ENCODE measurements around the gene IMPG2.
"Not testable (repeated sequence)": the region's sequence is repeated elsewhere in the genome, so short reads cannot be mapped to it uniquely, and the experiment has no call there.

Gene IMPG2

GRCh38 chr3:101325393-101326134, 5.2 kb upstream of the IMPG2 start:
- no peak for DNase-seq (ENCODE audit: low read depth)
- no peak for TF ChIP-seq CTCF (conservative IDR thresholded peaks at IDR 0.05; ENCODE audit: low read depth, low read length)
- no peak overlapping the region for H3K4me3 ChIP-seq (ENCODE audit: low read depth, low read length)

GRCh38 chr3:101319531-101319930, 844 bp downstream of the IMPG2 start:
- TF ChIP-seq CTCF (conservative IDR thresholded peaks at IDR 0.05; ENCODE audit: low read depth, low read length): no peak
- no peak for DNase-seq (ENCODE audit: low read depth)
- H3K4me3 ChIP-seq (ENCODE audit: low read depth, low read length): no peak overlapping the region

- TF ChIP-seq CTCF (conservative IDR thresholded peaks at IDR 0.05; ENCODE audit: low read depth, low read length): no peak
- DNase-seq (ENCODE audit: low read depth): no peak
- no peak overlapping the region for H3K4me3 ChIP-seq (ENCODE audit: low read depth, low read length)
These were observed 7.8 kb downstream of the IMPG2 start for GRCh38 chr3:101312545-101312944.

GRCh38 chr3:101311676-101312075, 8.7 kb downstream of the IMPG2 start:
- no peak overlapping the region for H3K4me3 ChIP-seq (ENCODE audit: low read depth, low read length)

GRCh38 chr3:101310978-101311375, 9.4 kb downstream of the IMPG2 start:
- DNase-seq (ENCODE audit: low read depth): no peak
- H3K4me3 ChIP-seq (ENCODE audit: low read depth, low read length): no peak overlapping the region
- TF ChIP-seq CTCF (conservative IDR thresholded peaks at IDR 0.05; ENCODE audit: low read depth, low read length): no peak

More at GRCh38 chr3:101311676-101312075, 8.7 kb downstream of the IMPG2 start:
- TF ChIP-seq CTCF (conservative IDR thresholded peaks at IDR 0.05; ENCODE audit: low read depth, low read length): no peak
- DNase-seq (ENCODE audit: low read depth): no peak

GRCh38 chr3:101308147-101308772, 12.1 kb downstream of the IMPG2 start:
- H3K4me3 ChIP-seq (ENCODE audit: low read depth, low read length); DNase-seq (ENCODE audit: low read depth): not testable (repeated sequence)

GRCh38 chr3:101303836-101304235, 16.5 kb downstream of the IMPG2 start:
- no peak for TF ChIP-seq CTCF (conservative IDR thresholded peaks at IDR 0.05; ENCODE audit: low read depth, low read length)
- no peak for DNase-seq (ENCODE audit: low read depth)
- no peak overlapping the region for H3K4me3 ChIP-seq (ENCODE audit: low read depth, low read length)
